Globus pallidus (tissue), 1 donor: ENCODE results near the gene CPN1.
"Not testable (repeated sequence)": the region's sequence is repeated elsewhere in the genome, so short reads cannot be mapped to it uniquely, and the experiment has no call there.

ENCODE experiments used
- DNase-seq: peaks from one replicate; pipeline ENCODE4 v3.0.0-alpha.2; 2015; ENCODE audit warnings: low spot score

CPN1 gene

DNA sequence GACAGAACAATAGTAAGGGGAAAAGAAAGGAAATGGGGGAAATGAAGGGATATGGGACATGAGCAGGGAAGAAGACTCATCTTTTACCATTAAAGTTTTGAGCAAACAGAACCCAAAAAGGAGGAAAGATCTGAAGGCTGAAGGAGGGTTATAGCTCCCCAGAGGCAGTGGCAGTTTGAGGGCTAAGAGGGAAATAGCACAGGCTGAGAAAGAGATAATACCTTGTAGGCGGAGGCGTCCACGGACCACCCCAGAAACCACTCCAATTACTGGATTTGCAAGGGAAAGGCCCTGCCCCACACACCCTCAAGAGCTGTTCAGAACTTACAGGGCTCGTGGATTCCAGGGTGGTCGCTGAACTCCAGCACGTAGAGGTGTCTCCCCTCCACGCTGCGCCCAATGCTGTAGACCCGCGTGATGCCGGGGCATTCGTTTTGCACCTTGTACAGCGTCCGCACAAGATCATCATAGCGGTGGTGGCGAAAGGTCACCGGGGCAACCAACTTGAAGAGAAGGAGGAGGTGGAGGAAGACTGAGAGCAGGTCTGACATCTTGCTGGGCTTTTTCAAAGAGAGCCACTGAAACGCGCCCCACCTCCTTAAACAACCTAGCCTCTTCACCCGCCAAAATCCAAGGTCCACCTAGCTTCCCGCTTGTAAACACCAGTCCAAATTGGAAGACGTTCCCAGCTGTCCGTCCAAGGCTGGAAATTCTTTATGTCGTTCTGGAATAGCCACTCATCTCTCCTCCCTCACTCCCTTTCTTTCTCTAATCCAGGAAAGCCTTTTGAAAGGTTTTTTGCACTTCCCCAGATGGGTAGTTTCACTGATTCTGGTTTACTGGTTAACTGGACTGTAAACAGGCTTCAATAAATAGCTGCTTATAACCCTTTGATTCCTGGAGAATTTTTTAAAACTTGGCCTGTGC is at the start of gene CPN1:
TSS of gene CPN1 (minus strand) at position 795 of the 927 bp plus-strand sequence. CDS start at position 551, 244 bp downstream.
- no peak for DNase-seq

DNA sequence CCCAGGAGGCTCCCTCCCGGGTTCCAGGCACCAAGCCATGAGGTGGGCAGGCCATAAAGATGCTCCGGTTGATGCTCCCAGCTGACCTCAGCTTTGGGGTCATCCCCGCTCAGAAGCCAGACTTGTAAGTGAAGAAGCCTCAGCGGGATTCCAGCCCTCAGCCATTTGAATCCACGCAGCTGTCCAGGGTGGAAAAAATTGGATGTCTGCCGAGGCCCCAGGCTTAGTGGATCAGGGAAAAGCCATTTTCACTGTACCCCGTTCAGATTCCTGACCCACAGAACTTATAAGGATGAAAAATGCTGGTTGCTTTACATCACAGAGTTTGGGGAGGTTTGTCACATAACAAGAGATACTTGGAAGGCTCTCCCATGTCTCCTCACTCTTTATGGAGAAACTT is 49.2 kb upstream of the CPN1 start:
- no peak for DNase-seq

DNA sequence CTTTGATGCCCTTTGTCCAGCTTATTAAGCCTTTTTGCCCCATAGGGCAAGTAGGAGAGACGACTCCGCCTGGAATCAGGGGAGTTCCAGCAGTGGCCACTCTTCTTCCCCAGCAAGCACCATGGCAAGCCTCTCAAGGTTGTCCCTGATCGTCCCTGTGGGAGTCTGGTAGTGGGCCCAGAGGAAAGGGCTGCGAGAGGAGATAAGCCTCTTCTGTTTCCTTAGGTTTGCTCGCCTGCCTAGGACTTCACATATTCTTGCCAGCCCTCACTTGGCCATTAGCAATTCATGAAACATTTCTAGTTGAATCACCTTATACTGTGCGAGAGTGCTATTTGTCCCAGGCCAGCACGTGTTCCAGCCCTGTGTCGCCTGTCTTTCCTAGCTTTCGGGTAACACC is 47.8 kb upstream of the CPN1 start:
- no peak for DNase-seq

DNA sequence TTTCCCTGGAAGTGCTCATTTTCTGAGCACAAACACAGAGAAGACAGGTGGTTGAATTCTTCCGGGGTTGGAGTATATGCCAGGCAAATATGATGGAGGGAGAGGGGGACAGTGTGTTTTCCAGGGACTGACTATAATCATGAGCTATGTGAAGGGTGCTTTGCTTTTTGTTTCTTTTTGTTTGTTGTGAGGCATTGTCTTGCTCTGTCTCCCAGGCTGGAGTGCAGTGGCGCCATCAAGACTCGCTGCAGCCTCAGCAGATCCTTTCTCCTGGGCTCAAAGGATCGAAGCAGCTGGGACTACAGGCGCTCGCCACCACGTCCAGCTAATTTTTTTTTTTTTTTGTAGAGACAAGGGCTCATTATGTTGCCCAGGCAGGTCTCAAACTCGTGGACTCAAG is 47.3 kb upstream of the CPN1 start:
- DNase-seq = no peak

DNA sequence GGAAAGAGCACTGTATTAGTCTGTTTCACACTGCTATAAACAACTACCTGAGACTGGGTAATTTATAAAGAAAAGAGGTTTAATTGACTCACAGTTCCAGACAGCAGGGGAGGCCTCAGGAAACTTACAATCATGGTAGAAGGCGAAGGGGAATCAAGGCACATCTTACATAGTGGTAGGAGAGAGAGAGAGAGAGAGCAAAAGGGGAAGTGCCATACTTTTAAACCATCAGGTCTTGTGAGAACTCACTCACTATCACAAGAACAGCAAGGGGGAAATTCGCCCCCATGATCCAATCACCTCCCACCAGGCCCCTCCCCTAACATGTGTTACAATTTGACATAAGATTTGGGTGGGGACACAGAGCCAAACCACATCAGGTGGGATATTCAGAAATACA is 43.7 kb upstream of the CPN1 start:
- not testable (repeated sequence) for DNase-seq

DNA sequence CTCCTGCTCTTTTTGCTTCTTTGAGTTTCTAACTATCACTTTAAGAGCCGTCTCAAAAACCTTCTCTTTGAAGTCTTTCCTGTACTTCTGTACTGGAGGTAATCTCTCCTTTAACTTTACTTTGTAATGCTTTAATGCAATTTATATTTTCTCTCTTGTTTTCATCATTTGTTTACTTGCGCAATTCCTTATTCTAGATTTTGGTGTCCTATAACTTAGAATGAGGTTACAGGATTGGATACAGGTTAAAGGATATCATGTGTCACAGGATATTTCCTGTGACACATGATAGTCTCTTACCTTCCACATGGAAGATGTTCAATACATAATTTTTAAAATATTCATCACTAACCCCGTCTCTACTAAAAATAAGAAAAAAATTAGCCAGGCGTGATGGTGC is 42.4 kb upstream of the CPN1 start:
- no peak for DNase-seq

DNA sequence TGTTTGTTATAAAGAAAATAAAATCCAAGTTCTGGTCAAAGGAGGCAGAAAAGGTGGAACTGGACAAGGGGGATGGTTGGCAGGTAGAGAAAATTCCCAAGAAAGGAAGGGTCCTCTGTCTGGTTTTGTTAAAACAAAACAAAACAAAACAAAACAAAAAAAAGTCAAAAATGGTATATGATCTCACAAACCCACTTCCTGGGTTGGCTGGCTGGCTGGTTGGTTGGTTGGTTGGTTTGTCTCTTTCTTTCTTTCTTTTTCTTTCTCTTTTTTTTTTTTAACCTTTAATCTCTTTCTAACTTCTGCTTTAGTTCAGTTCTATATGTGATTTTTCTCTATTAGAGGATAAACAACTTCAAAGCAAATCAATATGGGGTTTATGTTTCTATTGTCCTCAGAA is 41.1 kb upstream of the CPN1 start:
- DNase-seq = no peak

DNA sequence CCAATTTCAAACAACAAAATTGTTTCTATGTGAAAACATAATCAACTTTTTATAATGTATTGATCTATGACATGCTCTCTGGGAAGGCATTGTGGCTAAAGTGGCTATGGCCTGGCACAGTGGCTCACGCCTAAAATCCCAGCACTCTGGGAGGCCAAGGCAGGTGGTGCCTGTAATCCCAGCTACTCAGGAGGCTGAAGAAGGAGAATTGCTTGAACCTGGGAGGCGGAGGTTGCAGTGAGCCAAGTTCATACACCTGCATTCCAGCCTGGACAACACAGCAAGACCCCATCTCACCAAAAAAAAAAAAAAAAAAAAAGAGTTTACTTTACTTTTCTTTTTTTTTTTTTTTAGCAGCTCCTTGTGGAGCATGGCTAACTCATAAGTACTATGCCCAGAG is 38.9 kb upstream of the CPN1 start:
- DNase-seq = no peak

DNA sequence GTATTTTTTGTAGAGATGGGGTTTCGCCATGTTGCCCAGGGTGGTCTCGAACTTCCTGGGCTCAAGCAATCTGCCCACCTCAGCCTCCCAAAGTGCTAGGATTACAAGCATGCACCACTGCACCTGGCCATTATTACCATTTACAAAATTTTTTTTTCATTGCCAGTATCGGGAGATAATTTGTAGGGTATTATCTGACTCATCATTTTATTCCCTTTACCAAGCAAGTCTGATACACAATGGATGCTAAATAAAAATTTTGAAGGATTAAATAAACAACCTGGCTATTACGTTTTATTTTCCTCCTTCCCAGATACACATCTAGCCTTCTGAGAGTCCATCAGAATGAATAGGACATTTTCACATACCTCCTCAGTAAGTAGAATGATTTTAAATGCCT is 38.1 kb upstream of the CPN1 start:
- no peak for DNase-seq

DNA sequence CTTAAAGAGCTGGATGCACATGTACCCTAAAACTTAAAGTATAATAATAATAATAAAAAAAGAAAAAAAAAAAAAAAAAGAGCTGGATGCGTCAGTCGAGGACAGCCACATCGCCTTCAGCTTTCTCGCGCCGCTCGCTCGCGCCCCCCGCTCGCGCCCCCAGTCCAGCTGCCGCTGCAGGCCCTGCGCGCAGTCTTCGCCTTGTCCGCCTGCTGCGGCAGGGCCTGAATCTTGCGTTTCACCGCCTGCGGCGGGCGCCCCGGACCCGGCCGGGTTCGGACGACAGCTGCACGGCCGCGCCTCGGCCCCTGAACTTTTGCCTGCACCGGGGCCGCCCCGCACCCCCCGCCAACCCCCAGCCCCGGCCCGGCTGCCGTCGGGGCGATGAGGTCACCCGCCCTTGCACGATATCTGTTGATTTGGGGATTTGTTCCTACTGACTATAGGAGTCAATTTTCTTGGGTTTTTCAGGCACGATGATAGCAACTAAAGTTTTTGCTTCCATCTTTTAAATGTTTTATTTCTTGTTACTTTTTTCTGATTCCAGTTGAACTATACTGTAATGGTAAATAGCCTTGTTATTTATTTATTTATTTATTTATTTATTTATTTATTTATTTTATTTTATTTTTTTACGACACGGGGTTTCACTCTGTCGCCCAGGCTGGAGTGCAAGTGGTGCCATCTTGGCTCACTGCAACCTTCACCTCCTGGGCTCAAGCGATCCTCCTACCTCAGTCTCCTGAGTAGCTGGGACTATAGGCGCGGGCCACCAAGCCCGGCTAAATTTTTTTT is 33.5 kb upstream of the CPN1 start:
- DNase-seq = no peak

DNA sequence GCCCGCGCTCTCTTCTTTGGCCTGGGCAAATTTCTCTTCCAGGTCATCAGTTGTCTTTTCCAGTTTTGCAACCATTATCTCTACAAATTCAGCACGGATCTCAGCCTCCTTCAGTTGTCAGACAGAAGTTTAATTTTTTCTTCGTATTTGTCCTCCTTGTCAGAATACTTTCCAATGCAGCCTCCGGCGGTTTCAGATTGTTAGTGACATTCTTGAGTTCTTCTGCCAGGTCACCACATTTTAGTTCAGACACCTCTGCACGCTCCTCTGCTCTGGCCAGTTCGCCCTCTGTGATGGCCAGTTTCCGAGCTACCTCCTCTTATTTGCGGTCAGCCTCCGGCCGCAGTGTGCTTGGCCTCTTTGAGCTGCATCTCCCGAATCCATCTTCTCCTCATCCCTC is 32.8 kb upstream of the CPN1 start:
- no peak for DNase-seq

DNA sequence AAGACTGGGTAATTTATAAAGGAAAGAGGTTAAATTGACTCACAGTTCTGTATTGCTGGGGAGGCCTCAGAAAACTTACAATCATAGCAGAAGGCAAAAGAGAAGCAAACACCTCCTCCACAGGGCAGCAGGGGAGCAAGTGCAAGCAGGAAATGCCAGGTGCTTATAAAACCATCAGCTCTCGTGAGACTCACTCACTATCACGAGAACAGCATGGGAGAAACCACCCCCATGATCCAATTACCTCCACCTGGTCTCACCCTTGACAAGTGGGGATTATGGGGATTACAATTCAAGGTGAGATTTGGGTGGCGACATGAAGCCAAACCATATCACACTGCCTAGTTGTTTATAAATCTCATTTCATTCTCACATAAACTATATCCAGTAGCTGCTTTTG is 28.0 kb upstream of the CPN1 start:
- DNase-seq = no peak

DNA sequence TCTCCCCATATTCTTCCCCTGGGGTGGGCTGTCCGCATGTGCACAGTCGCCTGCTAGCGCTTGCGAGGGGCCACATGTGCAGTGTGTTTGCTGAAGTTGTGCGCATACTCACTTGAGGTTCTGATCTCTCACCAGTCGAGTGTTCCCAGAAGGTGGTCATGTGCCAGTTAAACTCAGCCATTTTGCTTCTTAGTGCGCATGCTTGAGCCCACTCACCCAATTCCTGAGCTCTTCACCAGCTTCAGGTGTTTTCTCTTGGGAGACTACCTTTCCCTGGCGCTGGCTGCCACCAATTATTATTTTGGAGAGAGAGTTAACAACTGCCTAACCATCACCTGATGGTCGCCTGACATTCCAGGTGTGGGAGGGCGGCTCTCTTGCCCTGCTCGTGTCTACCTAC is 25.2 kb upstream of the CPN1 start:
- no peak for DNase-seq

DNA sequence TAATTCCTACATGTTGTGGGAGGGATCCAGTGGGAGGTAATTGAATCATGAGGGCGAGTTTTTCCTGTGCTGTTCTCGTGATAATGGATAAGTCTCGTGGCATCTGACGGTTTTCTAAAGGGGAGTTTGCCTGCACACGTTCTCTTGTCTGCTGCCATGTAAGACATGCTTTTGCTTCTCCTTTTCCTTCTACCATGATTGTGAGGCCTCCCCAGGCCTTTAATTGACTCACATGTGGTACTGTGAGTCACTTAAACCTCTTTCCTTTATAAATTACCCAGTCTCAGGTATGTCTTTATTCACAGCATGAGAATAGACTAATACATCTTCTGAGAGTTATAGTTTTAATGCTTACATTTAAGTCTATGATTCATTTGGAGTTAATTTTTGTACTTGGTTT is 22.6 kb upstream of the CPN1 start:
- DNase-seq = no peak

DNA sequence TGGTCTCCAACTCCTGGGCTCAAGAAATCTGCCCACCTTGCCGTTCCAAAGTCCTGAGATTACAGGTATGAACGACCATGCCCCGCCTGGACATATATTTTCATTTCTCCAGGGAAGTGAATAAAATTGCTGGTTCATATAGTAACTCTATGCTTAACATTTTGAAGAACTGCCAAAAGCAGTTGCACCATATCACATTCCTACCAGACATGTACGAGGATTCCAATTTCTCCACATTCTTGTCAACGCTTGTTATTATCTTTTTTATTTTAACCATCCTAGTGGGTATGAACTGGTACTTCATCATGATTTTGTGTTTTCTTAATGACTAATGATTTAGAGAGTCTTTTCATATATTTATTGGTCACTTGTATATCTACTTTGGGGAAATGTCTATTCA is 21.9 kb upstream of the CPN1 start:
- DNase-seq = no peak

DNA sequence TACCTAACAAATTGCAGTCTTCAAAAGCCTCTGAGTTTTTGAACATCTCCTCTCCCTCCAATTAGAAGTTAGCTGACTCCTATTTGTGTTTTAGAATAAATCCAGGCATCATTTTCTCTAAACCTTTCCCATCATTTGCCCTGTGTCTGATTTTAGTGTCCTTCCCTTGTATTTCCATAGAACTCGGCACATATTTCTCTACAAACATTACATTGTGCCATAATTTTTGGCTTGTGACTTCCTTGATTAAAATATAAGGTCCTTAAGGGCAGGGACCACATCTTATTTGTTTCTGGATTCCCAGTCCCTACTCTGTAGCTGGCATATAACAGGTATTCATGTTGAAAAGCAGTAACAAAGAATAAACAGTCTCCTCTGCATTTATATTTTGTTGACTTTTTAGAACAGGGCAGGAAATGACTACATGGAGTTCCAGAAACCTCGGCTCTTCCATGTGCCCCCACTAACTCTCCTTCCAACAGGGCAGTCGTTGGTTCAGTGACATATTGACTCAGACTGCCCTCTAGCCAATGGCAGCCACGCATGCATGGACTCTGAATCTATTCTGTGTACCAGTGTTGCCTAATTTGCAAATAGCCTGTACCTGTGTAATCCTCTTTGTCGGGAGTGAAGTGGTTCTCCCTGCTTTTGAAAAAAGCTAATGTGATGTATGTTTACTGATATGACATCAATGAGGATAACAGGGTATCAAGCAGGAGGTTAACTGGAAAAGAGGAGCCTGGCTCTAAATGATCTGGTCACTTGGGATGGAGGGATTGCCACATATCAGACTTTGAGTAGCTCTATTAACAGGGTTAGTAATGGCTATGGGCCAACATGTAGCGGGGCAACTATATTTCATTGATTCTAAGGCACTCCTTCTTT is 19.8 kb upstream of the CPN1 start:
- DNase-seq = no peak

DNA sequence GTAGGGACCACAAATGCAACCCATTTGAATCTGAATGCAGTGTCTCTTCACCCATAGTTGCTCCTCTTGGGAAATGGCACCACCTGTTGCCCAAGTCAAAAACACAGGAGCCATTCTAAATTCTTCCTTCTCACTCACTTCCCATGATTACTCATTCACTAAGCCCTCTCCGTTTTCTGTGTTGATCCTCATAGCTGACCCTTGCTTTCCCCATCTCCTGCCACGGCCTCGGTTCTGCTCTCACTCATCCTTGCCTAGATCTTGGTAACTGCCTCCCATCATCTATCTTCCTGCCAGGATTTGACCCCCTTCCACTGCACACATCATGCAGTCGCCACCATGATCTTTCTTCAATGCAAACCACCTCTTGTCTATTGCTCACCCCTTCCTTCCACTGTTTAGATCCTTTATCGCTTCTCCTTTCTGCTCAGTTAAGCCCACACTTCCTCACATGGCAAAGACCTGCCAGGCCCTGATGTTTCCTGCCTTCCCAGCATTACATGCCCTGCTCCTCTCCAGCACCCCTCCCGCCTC is 19.0 kb upstream of the CPN1 start:
- DNase-seq = no peak

DNA sequence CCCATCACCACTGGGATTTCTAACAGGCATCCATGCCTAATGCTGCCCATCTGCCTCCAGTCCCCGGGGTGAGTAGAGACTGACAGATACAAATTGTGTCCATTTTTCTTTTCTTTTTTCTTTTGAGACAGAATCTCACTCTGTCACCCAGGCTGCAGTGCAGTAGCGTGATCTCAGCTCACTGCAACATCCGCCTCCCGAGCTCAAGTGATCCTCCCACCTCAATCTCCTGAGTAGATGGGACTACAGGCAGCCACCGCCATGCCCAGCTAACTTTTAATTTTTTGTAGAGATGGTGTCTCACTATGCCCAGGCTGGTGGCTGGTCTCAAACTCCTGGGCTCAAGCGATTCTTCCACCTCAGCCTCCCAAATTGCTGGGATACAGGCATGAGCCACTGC is 7.6 kb upstream of the CPN1 start:
- no peak for DNase-seq

DNA sequence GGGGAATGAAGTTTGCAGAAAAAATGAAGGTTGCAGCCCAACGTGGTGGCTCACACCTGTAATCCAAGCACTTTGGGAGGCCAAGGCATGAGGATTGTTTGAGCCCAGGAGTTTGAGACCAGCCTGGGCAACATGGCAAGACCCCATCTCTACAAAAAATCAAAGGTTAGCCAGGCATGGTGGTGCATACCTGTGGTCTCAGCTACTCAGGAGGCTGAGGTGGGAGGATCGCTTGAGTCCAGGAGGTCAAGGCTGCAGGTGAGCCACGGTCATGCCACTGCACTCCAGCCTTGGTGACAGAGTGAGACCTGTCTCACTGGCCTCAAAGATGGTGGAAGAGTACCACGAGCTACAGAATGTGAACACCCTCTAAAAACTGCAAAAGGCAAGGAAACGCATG is 5.0 kb upstream of the CPN1 start:
- not testable (repeated sequence) for DNase-seq

DNA sequence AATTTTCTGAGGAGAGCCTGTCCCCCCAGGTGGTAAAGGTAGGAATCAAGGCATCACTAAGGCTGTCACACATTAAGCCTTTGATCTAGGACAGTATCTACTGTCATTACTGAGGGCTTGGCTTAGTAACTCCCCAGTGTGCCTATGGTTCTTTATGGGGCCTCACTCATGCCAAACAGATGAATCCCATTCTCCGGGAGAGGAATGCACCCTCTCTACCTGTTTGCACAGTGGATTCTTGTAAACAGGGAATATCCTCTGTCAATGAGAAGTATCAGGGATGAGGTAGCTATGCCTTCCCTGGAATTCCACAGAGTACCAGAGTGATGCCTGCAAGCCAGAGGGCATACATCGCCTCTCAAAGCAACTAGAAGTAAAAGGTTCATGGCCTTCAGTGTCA is 3.9 kb upstream of the CPN1 start:
- no peak for DNase-seq

DNA sequence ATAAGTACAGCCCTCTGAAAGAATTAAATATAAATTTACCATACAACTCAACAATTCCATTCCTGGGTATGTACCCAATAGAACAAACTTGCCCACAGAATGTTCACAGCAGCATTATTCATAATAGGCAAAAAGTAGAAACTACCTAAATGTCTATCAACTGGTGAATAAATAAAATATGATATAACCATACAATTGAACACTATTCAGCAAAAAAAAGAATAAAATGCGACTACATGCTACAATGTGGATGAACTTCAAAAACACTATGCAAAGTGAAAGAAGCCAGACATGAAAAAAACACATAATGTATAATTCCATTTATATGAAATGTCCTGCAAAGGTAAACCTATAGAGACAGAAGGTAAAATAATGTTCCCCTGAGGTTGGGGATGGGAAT is 2.0 kb upstream of the CPN1 start:
- no peak for DNase-seq

DNA sequence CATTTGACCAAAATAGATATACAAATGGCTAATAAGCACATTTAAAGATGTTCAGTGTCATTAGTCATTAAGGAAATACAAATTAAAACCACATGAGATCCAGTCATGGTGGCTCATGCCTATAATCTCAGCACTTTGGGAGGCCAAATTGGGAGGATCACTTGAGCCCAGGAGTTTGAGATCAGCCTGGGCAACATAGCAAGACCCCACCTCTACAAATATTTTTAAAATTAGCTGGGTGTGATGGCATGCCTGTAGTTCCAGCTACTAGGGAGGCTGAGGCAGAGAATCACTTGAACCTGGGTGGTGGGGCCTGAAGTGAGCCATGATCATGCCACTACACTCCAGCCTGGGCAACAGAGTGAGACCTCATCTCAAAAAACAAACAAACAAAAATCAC is 607 bp upstream of the CPN1 start:
- DNase-seq = not testable (repeated sequence)
